DMS114 treated with DMSO at 0.1 percent for 48 hours (cell line): ENCODE results near the gene TBC1D24.
"Not testable (repeated sequence)": the region's sequence is repeated elsewhere in the genome, so short reads cannot be mapped to it uniquely, and the experiment has no call there.

ENCODE experiments used
- DNase-seq: peaks from one replicate; lab custom pipeline; 2025; ENCODE audit not compliant: unreplicated experiment; lab: John Stamatoyannopoulos, UW

The TBC1D24 gene

GRCh38 chr16:2531371-2531695 lies 56.4 kb downstream of the TBC1D24 start, which contains the start of gene CEMP1:
TSS of gene CEMP1 (minus strand) at chr16:2531408. CDS start at chr16:2531073, 335 bp downstream.
- no peak for DNase-seq

DNA sequence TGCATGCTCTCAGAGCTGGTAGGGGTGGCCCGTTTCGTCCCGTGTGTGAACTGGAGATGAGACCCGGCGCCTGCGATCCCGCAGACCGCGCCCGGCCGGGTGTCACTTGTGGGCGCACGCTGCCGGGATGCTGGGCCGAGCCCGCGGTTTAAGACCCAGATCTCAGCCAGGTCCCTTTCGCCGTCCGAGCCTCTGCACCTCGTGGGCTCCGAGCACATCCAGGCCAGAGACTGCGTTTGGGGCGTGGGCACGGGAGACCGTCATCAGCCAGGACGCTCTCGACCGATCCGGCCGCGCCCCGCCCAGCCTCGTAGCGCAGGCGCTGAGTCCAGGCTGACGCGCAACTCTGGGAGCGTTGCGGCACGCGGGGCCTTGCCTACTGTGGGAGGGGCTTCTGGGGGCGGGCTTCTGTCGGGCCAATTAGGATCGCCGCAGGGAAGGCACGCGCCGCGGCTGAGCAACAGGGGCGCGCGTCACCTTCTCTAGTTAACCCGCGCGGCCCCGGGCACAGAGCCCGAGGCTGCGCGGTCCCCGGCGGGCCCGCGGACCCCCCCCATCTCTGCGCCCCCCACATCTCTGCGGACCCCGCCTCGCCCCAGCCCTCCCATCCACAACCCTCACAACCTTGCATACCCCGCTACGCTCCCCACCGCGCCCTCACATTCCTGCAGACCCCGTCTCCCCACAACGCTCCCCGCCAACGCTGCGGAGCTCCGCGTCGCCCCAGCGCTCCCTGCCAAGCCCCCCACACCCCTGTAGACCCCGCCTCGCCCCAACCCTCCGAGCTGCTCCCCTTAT lies 57.0 kb downstream of the TBC1D24 start:
- peak; percentile 91 for DNase-seq

DNA sequence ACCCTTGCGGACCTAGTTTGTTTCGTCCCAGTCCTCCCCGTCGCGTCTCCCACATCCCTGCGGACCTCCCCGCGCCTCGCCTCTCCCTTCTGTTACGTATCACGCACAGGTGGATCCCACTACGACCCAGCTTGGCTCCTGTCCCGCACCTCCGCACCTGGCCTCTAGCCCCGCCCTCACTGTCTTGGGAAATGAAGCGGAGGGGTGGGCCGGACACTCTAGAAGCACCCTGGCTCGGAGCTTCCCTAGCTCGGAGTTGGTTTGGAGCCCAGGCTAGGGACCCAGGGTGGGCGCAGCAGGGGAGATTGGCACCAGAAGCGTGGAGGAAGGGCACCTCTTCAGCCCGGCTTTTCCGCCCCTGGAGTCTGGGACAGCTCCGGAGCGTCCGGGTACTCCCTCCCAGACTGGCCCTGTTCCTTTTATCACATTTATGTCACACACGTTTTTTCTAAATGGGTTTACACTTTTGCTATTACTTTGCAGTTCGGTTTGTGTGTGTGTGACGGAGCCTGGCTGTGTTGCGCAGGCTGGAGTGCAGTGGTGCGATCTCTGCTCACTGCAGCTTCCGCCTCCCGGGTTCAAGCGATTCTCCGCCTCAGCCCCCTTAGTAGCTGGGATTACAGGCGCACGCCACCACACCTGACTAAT lies 57.7 kb downstream of the TBC1D24 start:
- peak; percentile 46 for DNase-seq

DNA sequence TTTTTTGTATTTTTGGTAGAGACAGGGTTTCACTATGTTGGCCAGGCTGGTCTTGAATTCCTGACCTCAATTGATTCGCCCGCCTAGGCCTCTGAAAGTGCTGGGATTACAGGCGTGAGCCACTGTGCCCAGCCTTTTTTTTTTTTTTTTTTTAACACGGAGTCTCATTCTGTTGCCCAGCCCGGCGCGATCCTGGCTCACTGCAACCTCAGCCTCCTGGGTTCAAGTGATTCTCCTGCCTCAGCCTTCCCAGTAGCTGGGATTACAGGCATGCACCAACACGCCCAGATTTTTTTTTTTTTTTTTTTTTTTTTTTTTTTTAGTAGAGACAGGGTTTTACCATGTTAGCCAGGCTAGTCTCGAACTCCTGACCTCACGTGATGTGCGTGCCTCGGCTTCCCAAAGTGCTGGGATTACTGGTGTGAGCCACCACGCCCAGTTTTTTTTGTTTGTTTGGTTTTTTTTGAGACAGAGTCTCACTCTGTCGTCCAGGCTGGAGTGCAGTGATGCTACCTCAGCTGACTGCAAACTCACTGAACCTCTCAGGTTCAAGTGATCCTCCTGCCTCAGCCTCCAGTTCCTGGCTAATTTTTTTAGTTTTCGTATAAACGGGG lies 58.3 kb downstream of the TBC1D24 start:
- DNase-seq: not testable (repeated sequence)

- DNase-seq: no peak
Observed at GRCh38 chr16:2533912-2534311, 59.0 kb downstream of the TBC1D24 start.

GRCh38 chr16:2534335-2534734 lies 59.4 kb downstream of the TBC1D24 start:
- not testable (repeated sequence) for DNase-seq

- DNase-seq: no peak
Observed at GRCh38 chr16:2535625-2536013, 60.7 kb downstream of the TBC1D24 start.

GRCh38 chr16:2537451-2538379 lies 62.8 kb downstream of the TBC1D24 start, which contains the start of gene PDPK1:
TSS of gene PDPK1 (plus strand) at chr16:2538021. CDS start at chr16:2538113, 92 bp downstream.
- peak; percentile 81 for DNase-seq

DNA sequence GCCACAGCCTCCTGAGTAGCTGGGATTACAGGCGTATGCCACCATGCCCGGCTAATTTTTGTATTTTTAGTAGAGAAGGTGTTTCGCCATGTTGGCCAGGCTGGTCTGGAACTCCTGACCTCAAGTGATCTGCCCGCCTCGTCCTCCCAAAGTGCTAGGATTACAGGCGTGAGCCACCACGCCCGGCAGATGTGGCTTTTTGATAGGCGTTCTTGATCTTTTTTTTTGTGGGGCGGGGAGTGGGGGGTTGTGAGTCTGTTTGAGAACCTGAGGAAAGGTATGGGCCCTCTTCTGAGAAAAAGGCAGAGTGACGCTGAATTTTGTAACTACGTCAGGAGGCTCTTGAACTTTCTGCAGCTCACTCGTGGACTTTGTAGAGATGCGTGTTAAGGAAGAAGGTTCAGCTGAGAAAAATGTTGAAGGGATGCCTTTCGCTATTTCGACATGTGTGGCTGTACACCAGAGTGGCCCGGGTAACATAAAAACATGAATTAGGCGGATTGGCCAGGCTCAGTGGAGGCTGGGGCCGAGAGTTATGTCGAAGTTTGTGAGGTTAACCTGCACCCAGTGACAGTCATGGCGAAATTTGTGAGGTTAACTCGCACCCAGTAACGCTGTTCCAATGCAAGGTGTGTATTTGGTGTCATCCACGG lies 64.4 kb downstream of the TBC1D24 start:
- DNase-seq: not testable (repeated sequence)

GRCh38 chr16:2539845-2540458 lies 65.0 kb downstream of the TBC1D24 start:
- not testable (repeated sequence) for DNase-seq

DNA sequence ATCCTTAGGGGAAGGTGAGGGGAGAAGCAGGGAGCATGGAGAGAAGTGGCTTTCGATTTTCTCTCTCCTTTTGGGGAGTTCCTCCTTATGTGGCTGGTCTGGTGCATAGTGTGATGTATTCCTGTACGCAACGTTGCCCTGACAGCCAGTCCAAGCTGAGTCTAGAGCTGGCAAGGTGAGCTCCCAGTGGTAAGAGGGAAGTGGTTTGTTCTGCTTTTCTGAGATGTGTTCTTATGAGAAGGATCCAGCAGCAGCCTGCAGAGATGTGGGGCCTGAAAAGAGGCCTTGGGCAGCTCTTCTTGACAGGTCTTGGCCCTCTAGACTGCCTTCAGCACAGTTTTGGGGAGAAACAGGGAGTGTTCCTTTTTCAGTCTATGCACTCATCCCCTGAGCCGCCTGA lies 66.0 kb downstream of the TBC1D24 start:
- not testable (repeated sequence) for DNase-seq

GRCh38 chr16:2541409-2541808 lies 66.5 kb downstream of the TBC1D24 start:
- not testable (repeated sequence) for DNase-seq

DNA sequence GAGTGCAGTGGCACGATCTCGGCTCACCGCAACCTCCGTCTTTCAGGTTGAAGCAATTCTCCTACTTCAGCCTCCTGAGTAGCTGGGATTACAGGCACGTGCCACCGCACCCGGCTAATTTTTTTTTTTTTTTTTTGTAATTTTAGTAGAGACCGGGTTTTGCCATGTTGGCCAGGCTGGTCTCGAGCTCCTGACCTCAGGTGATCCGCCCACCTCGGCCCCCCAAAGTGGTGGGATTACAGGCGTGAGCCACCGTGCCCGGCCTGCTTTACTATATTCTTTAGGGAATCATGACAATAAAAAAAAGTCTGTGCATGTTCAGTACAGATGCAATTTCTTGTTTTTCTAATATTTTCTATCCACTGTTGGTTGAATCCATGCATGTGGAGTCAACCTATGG lies 68.8 kb downstream of the TBC1D24 start:
- not testable (repeated sequence) for DNase-seq

DNA sequence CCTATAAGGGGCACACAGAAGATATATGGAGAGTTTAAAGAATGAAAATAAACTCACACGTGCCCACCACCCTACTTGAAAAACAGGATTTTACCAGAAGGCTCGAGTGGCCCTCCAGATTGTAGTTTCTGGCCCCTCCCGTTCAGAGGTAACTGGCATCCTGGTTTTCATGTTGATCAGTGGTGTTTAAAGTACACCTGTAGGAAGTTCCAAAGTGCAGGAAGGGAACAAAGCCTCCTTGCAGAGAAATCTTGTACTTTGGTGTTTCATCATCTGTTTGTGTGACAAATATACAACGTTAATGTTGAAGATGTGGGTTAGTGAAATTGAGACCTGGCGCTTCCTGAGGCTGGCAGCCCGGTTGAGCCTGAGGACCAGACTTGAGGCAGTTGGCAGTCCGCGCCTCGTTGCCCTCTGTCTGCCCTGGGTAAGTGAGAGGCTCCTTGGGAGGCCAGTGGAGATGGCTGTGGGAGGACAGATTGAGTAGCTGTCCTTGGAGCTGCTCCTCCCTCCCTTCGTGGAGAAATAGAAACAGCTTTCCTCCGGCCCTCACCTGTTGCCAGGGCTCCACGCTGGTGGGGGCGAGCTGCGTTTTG lies 75.5 kb downstream of the TBC1D24 start:
- DNase-seq: not testable (repeated sequence)

DNA sequence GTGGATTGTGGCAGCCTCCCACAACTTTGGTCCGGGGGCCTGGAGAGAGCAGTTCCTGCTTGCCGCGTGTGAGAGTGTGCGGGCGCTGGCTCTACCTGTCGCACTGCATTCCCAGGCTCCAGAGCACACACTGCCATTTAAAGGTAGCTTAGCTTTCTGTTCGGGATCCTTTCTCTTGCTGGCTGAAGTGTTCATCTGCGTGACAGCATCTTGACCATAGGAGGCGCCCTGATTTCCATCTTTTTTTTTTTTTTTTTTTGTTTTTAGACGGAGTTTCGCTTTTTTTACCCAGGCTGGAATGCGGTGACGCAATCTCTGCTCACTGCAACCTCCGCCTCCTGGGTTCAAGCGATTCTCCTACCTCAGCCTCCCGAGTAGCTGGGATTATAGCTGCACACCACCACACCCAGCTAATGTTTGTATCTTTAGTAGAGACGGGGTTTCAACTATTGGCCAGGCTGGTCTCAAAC lies 76.5 kb downstream of the TBC1D24 start:
- not testable (repeated sequence) for DNase-seq

DNA sequence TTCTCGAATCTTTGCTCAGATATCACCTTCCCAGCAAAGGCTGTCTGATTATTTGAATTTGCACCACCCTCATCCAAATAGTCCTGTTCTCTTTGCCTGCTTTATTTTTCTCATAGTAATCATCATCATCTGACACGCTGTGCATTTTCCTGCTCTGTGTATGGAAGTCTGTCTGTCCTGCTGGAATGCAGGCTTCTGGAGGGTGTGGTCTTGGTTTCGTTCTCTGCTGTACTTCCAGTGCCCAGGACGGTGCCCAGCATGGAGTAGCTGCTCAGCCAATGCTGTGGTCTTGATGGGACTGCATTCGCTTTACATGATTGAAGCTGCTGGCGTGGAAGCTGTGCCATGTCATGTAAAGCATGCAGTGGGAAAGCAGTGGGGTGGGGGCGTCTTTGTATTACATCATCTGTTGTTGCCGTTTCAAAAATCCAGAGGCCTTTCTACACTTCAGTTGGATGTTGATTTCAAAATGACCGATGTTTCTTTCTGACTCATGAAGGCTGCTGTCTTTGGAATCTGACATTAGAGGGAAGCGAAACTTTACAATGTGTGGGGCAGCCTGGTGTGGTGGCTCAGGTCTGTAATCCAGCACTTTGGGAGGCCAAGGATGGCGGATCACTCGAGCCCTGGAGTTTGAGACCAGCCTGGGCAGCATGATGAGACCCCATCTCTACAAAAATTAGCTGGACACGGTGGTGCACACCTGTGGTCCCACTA lies 79.9 kb downstream of the TBC1D24 start:
- not testable (repeated sequence) for DNase-seq
